ENCODE measurements around the gene SHISA8.

Gene SHISA8

DNA sequence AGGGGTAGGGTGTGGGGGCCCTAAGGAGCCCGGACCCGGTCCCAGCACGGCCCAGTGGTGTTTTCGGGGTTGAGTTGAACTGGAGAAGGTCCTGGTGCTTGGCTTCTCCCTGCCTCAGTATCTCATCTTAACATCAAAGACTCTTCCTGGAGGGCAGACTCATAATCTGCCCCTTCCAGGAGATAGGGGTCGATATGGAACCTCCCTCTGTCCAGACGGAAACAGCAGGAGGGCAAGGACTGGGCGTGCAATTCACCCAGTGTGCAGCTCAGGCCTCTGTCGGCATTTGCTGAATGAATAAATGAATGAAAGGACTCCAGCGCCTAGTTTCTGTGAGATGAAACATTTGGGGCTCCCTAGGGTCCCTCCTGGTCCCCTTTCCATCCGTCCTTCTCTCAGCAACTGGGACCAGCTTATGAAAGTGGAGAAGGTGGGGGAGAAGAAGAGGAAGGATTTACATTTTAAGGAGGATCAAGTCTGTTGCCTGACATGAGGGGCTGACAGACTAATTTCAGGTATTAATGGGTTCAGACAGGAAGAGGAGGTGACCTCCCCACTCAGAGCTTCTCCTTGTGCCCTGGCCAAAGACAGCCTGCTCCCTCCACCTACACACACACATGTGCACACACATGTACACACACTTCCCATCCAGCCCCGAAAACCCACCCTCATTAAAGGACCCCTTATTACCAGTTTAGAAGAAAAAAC, 1.1 kb upstream of the SHISA8 start:
- DNase-seq, result no peak

DNA sequence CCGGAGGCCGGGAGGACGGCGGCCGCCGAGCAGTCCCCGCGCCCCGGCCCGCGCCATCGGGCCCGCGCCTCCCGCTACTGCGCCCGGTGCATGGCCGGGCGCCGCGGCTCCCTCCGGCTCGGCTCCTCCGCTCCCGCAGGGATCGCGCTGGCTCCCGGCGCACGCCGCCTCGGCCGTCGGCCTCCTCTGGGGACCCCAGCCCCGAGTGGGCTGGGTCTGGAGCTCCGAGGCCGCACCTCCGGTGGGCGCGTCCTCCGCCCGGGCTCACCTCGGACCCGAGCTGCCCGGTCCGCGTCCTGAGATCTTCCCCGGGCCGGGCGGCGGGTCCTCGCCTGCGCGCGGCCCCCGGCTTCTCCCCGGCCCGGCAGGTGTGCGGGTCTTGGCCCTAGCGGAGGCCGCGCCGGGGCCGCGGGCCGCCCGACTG, 251 bp downstream of the SHISA8 start:
- no peak for DNase-seq

DNA sequence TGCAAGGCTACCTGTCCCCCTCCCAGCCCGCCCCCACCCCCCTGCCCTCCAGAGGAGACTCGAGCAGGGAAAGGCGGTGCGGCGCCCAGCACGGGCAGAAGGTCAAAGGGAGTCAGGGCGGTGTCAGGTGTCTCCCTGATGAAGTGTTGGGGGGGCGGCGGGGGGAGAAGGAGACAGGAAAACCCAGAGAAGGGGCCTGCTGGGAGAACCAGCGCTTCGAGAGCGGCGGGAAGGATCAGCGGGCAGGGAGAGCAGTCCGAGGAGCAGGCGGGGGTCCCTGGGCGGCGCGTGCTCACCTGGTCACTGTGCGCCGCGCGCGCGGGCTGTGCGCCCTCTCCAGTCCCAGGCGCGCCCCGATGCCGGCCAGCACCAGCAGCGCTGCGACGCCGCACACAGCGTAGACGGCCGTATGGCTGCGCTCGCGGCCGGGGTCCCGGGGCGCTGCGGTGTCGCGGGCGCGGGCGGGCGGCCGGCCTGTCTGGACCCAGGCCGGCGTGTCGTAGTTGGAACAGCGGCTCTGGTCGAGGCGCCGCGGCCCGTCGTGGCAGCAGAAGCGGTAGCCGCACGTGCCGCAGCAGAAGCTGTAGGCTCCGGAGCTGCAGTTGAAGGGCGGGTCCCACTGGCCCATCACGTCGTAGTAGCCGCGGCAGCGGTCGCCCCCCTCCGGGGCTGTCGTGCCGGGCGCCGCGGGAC, 886 bp downstream of the SHISA8 start:
- no peak for DNase-seq

DNA sequence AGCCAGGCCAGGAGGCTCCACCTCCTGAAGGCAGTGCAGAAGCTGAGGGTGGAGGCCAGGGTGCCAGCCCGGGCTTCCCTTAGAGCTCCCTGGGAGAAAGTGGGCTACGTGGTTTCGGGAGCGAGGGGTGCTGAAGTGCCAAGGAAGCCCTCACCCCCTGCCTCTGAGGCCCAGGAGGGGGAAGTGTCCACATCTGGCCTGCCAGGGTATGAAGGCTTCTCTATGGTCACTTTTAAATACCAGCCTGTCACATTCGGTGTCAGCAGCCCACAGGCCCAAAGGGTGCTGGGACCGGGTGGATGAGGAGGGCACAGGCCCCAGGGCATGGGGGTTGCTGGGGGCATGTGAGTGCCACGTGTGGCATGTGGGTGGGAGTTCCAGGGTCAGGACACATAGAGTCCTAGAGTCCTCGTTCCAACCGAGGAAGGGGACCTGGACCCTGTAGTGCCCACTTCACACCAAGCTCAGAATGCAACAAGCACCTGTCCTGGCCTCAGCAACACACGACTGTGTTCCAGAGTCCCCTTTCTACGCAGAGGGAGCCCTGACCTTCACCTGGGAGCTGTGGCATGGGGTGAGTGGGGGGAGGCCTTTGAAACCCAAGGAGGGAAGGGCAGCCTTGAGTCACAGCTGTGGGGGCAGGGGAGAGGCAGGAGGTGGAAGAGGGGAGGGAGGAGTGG, 1.7 kb downstream of the SHISA8 start:
- DNase-seq, result no peak

DNA sequence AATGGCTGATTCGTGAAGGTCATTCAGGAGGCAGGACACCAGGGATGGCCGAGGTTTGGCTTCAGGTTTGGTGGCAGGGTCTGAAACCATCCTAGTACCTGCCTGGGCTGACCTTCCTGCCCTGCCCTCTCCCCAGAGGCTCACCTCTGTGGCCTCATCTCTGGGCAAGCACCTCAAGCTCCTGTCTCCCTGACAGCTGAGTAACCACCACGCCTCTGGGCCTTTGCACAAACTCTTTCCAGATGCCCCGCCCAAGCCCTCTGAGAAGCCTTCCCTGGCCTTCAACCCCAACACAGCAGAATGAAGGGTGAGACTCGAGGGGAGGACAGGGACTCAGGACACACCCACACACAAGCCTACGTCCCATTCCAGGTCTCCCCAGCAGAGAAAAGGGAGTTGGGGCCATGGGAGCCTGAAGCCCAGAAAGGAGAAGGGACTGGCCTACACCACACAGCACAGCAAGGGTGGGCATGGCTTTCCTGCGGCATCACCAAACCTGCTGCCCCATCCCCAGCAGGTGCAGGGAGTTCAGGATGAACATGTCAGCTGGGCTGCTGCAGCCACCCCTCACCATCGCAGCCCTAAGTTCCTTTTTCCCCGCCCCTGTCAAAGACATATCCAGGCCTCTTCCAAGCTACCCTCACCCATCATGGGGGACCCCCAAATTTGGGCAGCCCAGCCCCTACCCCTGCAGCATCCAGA, 2.4 kb downstream of the SHISA8 start:
- DNase-seq, result no peak

DNA sequence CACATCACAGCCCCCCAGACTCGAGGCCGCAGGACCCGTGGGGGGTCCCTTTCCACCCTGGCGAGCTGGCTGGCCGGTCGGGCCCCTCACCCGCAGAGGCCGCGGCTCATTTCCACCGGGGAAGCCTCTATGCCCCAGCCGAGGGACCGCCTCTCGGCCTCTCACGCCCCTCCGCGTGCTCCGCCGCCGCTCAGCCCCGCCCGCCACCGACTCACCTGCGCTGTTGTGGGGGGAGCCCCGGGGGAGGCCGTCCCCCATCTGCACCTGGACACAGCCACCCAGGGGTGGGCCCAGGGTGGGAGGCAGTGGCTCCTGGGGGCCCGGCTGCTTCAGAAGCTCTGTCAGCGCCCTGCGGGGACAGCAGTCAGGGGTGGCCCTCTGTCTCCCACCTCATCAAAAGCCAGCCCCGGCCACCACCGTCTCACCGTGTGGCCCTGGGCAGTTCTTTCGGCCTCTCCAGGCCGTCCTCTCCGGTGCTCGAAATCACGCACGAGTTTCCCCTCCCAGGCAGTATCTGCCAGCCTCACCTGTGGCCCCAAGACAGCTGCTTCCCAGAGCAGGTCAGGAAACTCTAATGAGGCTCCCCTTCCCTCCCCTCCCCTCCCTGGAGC, 3.8 kb downstream of the SHISA8 start:
- no peak for DNase-seq

DNA sequence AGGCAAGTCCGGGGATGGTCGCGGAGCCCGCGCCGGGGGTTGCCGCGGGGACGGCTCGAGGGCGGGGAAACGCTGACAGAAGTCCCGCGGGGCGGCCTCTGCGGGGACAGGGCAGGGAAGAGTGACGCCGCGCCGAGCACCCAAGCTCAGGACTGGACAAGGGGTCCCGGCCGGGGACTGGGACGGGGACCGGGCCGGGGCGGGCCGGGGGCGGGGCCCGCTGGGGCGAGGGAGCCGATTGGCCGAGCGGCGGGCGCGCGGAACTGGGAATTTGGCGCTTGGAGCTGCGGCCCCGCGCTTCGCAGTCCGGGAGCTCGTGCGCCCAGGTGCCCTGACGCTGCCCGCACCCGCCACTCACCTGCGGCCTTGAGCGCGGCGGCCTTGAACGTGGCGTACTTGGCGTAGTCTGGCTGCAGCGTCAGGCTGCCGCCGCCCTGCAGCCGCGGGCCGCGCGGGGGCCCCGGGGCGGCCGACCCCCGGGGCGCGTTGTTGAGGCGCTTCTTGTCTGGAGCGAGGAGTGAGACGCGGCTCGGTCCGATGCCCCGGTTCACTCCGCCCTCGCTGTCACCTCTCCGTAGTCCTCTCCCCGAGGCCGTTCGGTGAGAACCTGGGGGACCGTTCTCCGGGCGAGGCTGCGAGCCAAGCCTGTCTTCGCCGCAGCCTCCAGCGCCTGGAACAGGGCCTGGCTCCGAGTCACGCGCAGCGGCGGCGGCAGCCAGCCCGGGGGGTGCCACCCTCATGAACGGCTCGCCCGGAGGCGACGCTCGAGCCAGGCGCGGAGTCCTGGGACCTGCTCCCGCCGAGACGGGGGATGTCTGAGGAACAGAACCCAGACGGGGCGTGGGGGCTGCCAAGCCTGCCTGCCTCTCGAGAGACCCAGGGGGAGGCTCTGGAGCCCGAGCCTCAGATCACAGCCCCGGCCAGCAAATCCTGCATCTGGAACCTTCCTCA, 4.5 kb downstream of the SHISA8 start:
- DNase-seq, result peak in 37 of 51 donors; percentile 16 to 78 (median 42)

DNA sequence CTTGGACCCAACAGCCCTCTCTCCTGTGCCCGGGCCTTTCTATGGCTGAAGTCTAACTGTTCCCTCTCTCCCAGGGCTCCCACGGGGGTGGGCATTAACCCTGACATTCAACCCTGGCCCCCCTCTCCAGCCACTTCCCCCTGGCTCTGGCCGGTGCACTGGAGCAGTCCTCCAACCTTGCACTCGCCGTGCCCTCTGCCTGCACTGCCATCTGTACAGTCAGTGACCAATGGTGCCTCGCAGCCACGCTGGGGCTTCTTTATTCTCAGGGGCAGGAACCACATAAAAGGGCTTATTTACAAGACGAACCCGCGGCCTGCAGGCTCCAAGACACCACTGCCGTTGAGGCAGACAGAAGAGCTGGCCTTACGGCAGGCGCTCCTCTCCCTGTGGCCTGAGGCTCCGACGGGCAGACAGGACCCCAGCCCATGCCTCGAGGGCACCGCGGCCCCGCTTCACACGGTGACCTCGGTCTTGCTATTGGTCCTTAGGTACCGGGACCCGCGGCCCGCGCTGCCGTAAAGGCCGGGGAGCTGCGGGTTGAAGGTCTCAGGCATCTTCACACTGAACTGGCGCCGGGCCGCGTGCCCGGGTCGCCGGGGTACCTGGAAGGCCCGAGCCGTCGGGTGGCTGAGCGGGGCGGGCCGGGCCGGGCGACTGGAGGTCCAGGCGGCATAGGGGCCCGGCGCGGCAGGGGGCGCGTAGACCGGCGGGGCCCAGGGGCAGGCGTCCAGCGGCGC, 5.4 kb downstream of the SHISA8 start:
- DNase-seq, result peak in 7 of 51 donors; percentile 8 to 31 (median 18)

DNA sequence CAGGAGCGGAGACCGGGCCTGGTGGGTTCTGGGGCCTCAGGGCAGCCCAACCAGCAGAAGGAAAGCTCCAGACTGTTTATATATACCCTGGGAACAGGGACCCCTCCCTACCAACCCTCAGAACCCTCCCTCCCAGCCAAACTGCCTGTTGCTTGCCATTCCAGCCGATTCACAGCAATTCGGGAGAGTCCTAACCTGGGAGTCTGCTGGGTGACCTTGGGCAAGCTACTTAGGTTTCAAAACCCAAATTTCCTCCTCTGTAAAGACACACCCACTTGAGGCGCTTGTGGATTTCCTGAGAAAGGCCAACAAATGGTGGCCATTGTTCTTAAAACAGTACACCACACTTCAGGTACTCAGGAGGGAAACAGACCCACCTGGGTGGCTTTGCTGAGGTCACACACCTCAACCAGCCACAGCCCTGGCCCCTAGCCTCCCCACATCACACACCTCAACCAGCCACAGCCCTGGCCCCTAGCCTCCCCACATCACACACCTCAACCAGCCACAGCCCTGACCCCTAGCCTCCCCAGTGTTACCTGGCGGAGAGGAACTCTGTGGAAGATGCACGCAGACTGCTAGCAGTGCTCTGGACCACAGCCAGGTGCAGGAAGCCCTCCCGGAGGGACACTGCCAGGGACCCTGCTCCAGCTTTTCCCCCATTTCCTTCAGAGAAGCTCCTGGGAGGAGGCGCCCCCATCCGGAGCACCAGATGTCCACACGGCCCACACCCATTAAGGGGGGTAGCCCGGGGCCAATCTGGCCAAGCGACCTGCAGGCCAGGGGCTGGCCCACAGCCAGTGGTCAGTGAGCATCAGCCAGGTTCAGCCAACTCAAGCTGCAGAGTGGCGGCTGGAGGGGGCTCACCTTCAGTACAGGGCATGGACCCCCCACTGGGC, 6.2 kb downstream of the SHISA8 start:
- DNase-seq, result peak in 1 of 51 donors; percentile 16

DNA sequence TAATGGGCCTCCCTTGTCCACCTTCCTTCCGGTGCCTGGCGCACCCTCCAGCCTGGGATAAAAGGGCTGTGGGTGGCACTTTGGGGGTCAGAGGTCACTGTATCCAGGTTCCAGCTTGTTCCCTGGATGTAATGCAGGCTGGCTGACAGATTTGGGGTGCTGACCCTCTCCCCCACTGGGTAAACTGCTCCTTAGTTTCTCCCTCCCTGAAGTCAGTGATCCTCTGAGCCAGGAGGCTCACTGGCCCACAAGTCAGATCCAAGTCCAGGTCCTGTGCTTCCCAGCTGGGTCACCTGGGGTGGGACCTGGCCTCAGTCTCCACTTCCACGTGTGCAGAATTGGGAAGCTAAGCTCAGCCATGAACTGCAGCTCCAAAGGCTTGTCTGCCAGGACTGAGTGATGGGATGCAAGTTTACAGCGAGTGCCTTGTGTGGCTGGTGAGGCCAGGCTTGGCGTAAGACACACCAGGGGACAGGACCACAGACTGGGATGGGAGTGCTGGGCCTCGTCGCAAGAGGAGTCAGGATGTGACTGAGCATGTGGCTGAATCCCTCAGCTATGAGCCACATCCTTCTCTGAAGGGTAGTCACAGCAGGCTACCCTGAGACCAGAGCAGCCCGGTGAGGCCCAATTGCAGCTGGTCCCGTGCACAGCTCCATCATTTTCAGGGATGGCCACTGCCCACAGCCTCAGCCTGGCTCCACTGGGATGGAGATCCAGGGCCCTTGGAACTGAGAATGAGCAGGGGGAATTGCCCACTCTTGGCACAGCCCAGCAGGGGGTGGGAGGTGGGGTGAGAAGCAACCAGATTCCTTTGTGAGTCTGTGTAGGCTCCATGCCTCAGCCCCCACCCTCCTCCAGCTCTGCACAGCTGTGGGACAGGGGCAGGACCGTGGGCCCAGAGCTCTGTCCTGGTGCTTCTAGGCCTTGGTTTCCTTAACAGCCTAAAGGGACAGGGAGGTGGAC, 7.2 kb downstream of the SHISA8 start:
- DNase-seq, result no peak

DNA sequence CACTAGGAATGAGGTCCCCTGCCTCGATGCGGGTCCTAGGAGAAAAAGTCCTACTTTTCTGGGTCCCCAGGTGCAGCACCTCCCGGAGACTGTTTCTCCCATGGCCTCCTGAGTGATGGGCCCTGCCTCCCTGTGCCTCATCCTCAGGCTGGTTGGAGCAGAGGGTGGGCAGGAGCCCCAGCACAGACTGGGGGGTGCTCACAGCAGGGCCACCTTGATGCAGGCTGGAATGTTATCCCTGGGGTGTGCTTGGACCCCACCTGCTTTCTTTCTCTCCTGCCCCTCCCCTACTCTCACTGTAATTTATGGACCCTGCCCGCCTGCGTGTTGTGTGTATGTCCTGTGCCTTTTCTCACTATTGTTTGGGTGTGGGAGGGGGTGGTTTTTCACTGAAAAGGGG, 8.1 kb downstream of the SHISA8 start:
- no peak for DNase-seq

DNA sequence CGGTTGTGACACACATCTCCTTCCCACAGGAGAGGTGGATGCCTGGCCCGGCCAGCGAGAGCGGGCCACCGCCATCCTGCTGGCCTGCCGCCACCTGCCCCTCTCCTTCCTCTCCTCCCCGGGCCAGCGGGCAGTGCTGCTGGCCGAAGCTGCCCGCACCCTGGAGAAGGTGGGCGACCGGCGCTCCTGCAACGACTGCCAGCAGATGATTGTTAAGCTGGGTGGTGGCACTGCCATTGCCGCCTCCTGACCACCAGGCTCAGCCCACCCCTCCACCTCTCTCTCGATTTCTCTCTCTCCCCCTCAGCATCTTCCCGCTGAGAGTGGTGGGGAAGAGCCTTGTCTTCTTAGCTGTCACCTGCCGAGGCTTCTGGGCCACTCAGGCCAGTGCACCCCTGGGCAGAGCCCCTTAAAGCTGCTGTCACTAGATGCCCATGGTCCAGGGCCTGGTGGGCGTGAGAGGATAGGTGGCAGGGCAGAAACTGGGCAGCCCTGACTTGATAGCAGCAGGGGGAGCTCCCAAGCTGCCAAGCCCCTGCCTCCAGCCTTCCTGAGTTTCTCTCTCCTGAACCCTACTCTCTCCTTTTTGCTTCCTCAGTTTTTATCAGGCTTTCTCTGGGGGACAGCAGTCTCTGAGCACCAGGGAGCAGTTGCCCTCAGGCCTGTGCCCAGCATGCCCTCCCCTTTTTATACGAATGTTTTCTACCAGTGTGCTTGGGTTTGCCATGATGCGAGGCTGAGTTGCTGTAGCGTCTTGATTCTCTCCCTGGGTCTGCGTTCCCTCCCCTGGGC, 9.3 kb downstream of the SHISA8 start:
- no peak for DNase-seq

DNA sequence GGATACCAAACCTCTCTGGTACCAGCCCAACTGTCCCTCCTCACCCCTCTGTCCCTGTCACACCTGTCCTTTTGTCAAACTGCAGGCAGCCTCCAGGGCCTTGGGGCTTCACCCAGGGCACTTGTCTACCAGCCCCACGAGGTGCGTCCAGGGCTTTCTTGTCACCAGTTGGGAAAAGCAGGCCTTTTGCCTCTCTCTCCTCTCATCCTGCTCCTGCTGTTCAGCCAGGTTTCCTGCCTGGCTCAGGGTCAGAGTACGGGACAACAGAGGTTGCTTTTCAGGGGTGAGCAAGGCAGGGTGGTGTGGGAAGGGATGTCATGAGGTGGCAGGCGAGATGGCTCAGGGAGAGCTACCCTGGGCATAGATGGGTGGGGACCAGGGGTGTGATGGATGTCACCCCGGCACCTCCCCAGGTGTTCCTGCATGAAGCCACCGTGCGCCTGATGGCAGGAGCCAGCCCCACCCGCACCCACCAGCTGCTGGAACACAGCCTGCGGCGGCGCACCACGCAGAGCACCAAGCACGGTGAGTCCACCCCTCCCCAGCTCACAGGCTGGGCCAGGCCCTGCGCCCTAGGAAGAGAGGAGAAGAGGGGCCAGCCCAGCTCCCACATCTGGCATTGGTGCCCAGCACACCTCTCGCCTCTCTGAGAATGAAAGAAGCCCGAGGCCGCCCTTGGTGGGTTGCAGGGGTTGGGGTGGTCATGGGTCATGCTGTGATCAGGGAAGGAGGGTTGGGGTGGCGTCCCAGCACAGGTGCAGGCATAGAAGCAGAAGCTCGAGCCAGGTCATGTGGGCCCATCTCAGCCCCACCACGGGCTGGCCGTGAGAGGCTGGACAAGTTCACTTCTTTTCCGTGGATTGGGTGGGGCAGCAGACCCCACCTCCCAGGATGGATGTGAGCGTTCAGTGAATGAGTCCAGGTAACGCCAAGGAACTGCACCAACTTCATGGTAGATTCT, 10.1 kb downstream of the SHISA8 start:
- DNase-seq, result no peak

DNA sequence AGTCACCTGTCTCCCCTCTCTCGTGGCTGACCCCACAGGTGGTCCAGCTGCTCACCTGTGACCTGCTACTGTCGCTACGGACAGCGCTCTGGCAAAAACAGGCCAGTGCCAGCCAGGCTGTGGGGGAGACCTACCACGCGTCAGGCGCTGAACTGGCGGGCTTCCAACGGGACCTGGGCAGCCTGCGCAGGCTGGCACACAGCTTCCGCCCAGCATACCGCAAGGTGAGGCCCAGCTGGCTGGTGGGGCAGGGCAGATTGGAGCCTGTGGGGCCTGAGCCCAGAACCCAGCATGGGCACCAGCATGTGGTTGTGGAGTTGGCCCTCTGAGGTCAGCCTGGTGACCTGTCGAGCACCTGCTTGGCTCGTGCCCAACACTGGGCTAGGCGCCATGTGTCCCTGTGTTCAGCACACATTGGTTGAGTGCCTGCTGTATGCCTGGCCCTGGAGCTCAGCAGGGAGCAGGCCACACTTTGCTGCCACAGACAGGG, 11.9 kb downstream of the SHISA8 start:
- DNase-seq, result peak in 2 of 51 donors; percentile 12 to 24

DNA sequence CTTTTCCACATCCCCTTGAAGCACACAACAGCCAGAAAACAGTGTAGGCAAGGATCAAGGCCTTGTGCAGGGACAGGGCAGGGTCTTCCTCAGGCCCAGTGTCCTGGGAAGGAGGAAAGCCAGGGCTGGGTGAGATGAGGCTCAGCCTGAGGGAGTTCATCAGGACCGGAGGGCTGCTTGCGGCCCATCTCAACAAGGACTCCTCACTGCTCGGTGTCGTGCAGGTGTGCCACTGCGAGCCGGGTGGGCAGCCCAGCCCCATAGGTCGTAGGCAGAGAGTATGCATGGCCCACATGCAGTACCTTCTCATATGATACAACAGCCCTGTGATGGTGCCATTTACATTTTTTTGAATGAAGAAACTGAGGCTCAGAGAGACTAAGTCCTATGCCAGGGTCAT, 12.9 kb downstream of the SHISA8 start:
- no peak for DNase-seq
